ENCODE data around the gene DECR2. TPM values are rescaled to one million over a fixed set of nuclear protein-coding genes. Genes with fewer than 3 reads are reported as not detected.

Gene DECR2
- total RNA-seq, 1 donor from 2014 or later, result 21.8 TPM

DNA sequence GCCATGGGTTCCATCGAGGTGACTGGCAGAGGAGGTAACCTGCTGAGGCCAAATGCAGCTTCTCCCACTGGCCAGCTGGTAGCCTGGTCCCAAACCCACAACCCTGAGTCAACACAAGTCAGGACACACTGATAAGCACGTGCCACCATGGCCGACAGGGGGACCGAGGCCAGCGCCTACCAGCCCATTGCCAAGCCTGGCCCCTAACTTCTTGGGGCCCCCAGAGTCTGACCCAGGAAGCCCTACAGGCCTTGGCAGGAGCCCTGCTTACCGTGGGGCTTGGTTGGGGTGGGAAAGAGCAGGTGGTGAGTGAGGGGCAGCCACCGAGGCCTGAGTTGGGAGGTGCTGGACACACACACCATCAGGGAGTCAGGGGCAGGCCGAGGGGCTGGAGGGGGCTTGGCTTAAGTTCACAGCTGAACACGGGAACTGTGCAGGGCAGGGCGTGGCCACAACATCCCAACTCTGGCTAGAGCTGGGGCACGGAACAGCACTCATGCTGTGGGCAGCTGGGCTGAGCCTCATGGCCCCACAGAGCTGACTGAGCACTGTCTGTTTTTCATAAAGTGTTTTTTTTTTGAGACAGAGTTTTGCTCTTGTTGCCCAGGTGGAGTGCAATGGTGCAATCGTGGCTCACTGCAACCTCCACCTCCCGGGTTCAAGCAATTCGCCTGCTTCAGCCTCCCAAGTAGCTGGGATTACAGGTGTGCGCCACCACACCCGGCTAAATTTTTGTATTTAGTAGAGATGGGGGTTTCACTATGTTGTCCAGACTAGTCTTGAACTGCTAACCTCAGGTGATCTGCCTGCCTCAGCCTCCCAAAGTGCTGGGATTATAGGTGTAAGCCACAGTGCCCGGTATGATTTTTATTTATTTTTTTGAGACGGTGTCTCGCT, 36.8 kb upstream of the DECR2 start:
- no peak for DNase-seq (ENCODE audit: low spot score)

DNA sequence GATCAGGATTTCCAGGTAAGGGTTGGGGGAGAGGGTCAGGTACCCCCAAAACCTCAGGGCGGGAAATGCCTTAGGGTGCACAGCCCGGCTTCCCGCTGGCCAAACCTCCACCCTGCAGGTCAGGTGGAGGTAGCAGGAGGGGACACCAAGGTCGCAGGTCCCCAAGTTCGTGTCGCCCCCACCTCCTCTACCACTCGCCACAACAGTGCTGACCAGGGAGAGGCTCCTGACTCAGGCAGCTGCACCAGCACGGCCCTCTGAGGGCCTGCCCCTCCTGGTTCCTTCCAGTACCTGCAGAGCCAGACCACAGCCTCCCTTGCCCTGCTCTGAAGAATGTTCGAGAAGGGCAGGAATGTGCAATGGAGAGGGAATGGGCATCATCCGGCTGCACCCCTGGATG, 35.2 kb upstream of the DECR2 start:
- DNase-seq (ENCODE audit: low spot score), result no peak

DNA sequence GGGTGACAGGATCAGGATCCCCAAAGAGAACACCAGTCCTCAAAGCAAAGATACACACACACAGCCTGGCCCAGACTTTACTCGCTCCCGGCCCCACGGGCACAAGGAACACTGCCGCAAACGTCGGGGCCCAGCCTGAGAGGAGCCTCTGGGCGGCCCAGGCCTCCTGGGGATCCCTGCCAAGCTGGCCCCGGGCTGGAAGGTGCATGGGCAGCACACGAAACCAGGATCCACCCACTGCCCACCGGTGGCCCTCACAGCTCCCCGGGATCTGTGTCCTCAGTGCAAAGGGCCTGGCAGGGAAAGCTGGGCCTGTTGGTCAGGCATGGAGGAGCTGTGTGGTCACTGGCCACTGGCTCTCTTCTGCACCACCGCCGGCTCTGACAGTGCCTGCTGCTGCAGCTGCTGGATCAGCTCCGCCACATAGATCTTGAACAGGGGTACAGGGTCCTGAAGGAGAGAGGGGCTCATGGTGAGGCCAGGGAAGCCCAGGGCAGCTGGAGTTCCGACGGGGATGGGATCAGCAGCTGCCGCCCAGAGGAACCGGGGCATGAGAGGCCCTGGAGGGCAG, 34.3 kb upstream of the DECR2 start:
- DNase-seq (ENCODE audit: low spot score), result no peak

DNA sequence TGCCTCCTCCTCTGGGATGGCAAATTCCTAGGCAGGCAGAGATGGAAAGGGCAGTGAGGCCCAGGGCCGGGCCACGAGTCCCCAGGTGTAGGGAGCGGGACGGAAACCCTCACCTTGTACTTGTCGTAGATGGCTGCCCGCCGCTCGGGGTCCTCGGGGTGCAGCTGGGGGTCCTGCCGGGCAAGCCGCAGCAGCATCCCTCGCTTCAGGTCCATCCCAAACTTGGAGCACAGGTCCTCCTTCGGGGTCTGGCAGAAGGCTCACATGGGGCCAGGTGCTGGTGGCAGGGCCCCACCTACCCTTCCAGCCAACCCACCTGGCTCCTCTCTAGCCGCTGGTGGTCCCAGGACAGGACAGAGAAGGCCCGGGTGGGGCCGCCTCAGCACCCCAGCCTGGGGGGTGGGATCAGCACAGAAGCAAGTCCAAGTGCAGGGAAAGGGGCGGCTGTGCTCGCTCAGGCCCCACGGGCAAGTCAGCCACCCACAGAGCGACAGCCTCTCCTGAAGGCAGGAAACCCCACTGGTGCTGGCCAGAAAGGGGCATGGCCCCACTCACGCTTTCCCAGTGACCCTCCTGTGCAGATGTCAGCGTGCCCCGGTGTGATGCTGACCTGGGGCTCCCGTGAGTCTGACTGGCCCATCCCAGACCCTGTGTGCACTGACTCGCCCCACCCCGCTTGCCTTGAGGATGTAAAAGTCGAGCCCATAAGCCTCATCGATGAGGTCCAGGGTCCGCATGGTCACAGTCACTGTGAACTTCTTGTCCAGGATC, 33.1 kb upstream of the DECR2 start:
- DNase-seq (ENCODE audit: low spot score), result no peak

- no peak for DNase-seq (ENCODE audit: low spot score)
These were observed 32.3 kb upstream of the DECR2 start for GRCh38 chr16:369275-369865.

DNA sequence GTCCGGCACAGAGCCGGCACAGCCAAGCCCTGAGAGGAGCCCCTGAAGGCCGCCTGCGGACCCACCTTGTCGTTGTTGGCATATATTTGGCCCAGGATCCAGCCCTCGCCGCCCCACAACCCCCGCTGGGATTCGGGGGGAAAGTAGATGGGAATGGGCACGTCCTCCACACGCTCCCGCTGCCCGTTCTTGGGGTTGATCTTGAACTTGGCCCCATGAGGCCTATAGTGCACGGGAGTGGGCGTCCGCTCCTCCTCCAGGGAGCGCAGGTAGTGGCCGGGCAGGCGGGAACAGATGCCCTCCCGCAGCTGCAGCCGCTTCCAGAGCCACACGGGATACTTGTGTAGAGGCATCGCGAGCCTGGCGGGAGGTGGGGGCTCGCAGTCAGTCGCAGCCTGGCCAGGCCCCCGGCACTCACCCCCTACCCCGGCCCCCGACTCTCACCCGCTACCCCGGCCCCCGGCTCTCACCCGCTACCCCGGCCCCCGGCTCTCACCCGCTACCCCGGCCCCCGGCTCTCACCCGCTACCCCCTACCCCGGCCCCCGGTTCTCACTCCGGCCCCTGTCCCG, 31.7 kb upstream of the DECR2 start:
- no peak for DNase-seq (ENCODE audit: low spot score)

DNA sequence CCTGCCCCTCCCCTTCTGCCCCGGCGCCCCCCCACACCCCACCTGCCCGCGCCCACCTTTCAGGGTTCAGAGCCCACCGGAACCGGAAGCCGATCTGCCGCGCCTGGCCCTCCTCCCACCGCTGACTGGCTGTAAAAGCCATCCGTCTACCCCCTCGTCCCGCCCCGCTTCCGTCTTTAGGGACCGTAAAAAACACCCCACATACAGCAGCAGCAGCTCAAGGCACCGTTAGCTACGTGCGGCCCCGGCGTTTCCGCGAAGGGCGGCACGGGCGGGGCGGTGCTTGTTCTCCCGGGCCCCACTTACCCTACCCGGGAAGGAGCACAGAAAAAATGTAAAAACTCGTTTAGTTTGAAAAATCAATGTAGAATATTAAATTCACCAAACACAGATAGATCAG, 31.2 kb upstream of the DECR2 start, which contains the start of gene MRPL28:
TSS of gene MRPL28 (minus strand) at position 96 of the 400 bp plus-strand sequence. CDS start 320 bp downstream, outside the sequence.
- DNase-seq (ENCODE audit: low spot score), result peak; percentile 96

DNA sequence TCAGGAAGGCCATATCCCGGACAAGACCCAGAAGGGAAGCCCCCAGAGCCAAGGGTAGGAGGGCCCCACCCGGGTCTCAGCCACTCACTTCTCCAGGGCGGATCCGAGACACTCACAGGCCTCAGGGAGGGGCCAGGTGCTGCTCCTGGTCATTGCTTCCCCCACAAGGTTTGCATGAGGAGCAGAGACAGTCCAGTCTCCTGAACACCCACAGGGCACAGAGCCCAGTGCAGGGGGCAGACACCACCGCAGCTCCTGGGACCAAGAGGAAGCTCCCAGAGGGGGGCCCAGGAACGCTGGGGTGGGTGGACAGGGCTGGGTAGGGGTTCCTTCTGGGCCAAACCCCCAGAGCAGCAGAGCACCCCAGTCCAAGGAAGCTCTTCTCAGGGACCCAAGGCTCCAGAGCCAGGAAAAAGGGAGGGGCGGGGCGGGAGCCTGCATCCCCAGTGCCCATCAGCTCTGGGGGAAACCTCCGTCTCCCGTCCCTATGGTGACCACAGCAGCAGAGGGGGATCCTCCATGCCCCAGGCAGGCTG, 30.6 kb upstream of the DECR2 start:
- no peak for DNase-seq (ENCODE audit: low spot score)

- no peak for DNase-seq (ENCODE audit: low spot score)
These were observed 30.0 kb upstream of the DECR2 start for GRCh38 chr16:371515-372301.

GRCh38 chr16:372302-372983, 29.2 kb upstream of the DECR2 start:
- no peak for DNase-seq (ENCODE audit: low spot score)

DNA sequence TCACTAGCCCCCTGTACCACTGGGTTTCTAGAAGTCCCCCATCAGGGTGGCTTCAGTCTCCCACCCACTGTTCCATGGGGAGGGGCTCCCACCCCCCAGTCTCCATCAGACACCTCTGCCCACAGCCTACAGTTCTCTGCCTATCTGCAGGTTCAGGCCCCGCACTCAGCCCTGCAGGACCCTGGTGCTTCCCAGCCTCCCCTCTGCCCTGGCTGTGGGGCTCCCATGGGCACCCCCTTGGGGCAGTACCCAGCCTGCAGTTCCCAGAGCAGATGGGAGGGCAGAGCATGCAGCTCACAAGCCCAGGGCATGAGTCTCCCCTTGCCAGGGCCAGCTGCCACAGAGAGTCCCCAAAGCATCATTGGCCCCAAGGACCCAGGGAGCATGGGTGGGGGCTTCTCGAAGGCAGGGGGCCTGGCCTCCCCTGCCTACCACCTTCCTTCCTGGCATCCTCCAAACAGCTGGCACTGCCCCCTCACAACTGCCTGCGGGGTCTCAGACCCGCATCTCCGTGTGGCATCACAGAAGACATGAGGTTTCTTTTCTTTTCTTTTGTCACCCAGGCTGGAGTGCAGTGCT, 28.6 kb upstream of the DECR2 start:
- no peak for DNase-seq (ENCODE audit: low spot score)

DNA sequence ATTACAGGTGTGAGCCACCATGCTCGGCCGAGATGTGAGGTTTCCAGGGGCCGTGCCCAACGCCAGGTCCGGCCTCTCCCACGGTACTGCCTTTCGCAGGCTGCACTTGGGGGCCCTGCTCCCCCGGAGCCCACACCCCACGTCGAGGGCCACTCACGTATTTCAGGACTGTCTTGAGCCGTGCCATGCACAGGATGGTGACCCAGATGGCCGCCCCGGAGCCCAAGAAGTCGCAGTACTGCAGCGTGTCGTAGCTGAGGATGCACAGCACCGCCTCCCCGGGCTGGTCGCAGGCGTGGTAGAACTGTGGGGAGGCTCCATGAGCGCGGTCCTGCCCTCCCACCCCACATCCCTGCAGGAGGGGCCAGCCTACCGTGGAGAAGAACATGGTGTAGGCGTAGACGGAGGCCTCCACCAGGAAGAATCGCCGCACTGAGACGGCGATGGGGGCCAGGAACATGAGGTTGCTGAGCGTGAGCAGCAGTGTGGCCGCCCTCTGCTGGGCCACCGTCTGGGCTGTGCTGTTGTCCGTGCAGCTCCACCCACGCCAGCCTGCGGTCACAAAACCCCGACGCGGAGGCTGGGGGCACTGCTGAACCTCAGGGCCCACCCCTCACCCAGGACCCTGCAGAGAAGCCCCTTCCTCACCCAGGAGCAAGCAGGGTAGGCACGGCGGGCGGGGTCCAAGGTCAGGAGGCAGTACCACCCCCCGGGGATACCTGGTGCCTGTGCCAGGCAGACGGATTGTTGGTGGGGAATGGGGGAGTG, 27.7 kb upstream of the DECR2 start:
- no peak for DNase-seq (ENCODE audit: low spot score)

- DNase-seq (ENCODE audit: low spot score), result no peak
These were observed 27.1 kb upstream of the DECR2 start for GRCh38 chr16:374616-374926.

- DNase-seq (ENCODE audit: low spot score), result no peak
These were observed 26.5 kb upstream of the DECR2 start for GRCh38 chr16:375212-375611.

DNA sequence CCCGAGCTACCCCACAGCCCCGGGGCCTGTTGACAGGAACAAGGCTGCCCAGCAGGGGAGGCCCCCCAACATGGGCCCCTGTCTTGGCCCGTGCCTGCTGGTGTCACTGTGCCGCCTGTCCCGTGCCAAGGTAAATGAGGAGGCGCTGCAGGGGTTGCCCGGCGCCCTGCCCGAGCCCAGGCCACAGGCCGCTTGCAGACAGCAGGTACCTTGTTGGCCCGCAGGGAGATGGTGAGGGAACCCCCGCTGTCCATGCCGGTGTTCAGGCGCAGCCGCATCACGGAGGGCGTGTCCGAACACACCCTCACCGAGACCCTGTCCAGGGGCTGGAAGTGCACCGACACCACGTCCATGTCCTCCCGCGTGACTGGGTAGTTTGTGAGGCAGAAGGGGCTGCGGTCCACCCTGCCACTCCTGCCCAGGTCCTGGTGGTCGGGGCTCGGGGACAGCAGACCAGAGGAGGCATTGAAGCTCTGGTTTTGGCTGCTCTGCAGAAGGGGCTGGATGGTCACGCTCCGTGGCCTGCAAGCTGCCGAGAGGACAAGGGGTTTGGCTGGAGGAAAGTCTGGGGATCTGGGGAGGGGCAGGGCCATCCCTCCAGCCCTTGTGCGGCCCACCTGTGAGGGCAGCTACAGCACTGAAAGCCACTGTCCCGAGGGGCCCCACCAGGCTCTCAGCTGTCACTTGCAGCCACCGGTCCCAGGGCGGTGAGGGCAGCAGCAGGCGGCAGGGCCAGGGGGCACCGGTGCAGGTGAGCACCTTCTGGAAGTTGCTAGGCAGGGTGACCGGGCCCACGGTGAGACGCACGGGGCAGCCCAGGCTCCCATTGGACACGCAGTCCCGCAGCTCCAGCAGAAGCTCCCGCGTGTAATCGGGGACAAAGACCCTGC, 25.5 kb upstream of the DECR2 start:
- DNase-seq (ENCODE audit: low spot score), result no peak

GRCh38 chr16:376817-377418, 24.8 kb upstream of the DECR2 start:
- no peak for DNase-seq (ENCODE audit: low spot score)

DNA sequence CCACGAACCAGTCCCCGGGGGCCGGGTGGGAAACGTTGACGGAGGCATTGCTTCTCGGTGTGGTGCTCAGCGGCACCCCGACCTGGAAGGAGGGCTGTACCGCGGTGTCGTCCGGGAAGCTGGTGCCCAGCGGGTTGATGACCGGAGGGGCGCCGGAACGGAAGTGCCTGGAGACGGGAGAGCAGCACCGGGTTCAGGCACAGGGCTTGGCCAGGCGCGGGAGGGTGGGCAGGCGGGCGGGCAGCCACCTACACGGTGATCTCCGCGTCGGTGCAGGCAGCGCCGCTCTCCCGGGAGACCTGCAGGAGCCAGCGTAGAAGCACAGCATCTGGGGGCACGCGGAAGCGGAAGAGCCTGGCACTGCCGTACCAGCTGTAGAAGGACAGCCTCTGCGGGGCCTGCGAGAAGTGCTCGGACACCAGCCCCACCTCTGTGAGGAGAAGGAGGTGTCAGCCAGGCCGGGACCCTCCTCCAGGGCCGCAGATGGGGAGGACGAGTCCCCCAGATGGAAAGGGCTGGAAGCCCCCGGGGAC, 24.2 kb upstream of the DECR2 start:
- no peak for DNase-seq (ENCODE audit: low spot score)

Measured in mesenteric fat pad (tissue), 1 donor.